Panc1 (cell line): ENCODE data around the gene SMIM38. TPM values are rescaled to one million over a fixed set of nuclear protein-coding genes. Genes with fewer than 3 reads are reported as not detected.

Source experiments
- ATAC-seq: fragments of 200-7000 bp; cut with Tn5 transposase; 2 replicates; pipeline ENCODE4 v1.9.1; 2020; ENCODE audit warnings: mild to moderate bottlenecking, moderate library complexity
- BruUV-seq: library from RNA; stranded (reverse); fragments of 400-500 nt; replicated peaks from 2 replicates; lab custom pipeline; 2021; lab: Mats Ljungman, UMichigan
- CTCF ChIA-PET: fragments of 300-600 bp; sonication (Branson Sonifier 250); formaldehyde crosslinking; loops from one replicate; lab custom pipeline; 2022; ENCODE audit warnings: antibody characterized with exemption; lab: Charles Lee
- POLR2A ChIA-PET: fragments of 300-600 bp; sonication (Branson Sonifier 250); formaldehyde crosslinking; loops from one replicate; lab custom pipeline; 2022; ENCODE audit warnings: antibody characterized with exemption; lab: Charles Lee
- DNase-seq: peaks from one replicate; pipeline ENCODE4 v3.0.0-alpha.2; 2010; ENCODE audit warnings: low read depth, low spot score
- H3K27ac ChIP-seq: 2 replicates; pipeline ENCODE4 v1.5.1; 2011; ENCODE audit warnings: mild to moderate bottlenecking, low read length, inconsistent platforms
- H3K27me3 ChIP-seq: fragments of 200-500 bp; sonication (Bioruptor generic); 2 replicates; pipeline ENCODE4 v1.6.0; 2014; ENCODE audit warnings: low read length, inconsistent platforms; ENCODE audit not compliant: control insufficient read depth, insufficient read depth
- H3K36me3 ChIP-seq: fragments of 200-500 bp; sonication (Bioruptor generic); 2 replicates; pipeline ENCODE4 v1.5.1; 2014; ENCODE audit warnings: inconsistent platforms, mild to moderate bottlenecking, low read length, moderate library complexity; ENCODE audit not compliant: control insufficient read depth, insufficient read depth
- H3K4me1 ChIP-seq: 2 replicates; pipeline ENCODE4 v1.5.1; 2011; ENCODE audit warnings: inconsistent platforms, mild to moderate bottlenecking, low read length, moderate library complexity; ENCODE audit not compliant: control insufficient read depth, insufficient read depth
- H3K4me3 ChIP-seq, 2 experiments: 2 replicates each; pipeline ENCODE4 v1.5.1; 2011 to 2012; ENCODE audit warnings: low read depth in 2 of 2, low read length in 2 of 2, mild to moderate bottlenecking in 2 of 2, inconsistent platforms in 1 of 2, moderate library complexity in 1 of 2
- H3K9me3 ChIP-seq: fragments of 200-500 bp; sonication (Bioruptor generic); 2 replicates; pipeline ENCODE4 v1.5.1; 2014; ENCODE audit warnings: low read depth, mild to moderate bottlenecking, inconsistent platforms, low read length, moderate library complexity; ENCODE audit not compliant: control insufficient read depth, insufficient read depth
- POLR2AphosphoS5 ChIP-seq: IDR thresholded peaks from 2 replicates; pipeline ENCODE4 v1.6.1; 2012; ENCODE audit warnings: mild to moderate bottlenecking, low read depth, low read length, moderate library complexity
- SIN3A ChIP-seq: IDR thresholded peaks from 2 replicates; pipeline ENCODE4 v1.6.1; 2012; ENCODE audit warnings: low read depth, mild to moderate bottlenecking, low read length, moderate library complexity, borderline replicate concordance; ENCODE audit not compliant: insufficient read depth
- TCF7L2 ChIP-seq: IDR thresholded peaks from 2 replicates; pipeline ENCODE4 v1.6.1; 2011; ENCODE audit warnings: mild to moderate bottlenecking, low read depth, low read length, inconsistent platforms
- in situ Hi-C: cut with HindIII; loops from 2 replicates; pipeline ENCODE4 v1.10.0; 2016; ENCODE audit warnings: low sequenced_read_pairs, low pct_unique_long_range_greater_than_20kb
- intact Hi-C: fragments of 100-400 bp; cut with micrococcal nuclease; formaldehyde crosslinking; loops from one replicate; pipeline ENCODE4 v1.10.0; 2022; ENCODE audit not compliant: unreplicated experiment
- total RNA-seq: library from RNA; stranded (reverse); gene quantifications from one replicate; pipeline ENCODE4 v1.2.1, GENCODE V29; 2021; ENCODE audit not compliant: unreplicated experiment
- TF ChIP-seq, protein P1 (sequence below), 2 experiments: IDR thresholded peaks; 2 replicates each; pipeline ENCODE4 v1.6.1; 2011 to 2012; ENCODE audit warnings: low read depth in 2 of 2, control low read depth in 1 of 2, low read length in 1 of 2, mild to moderate bottlenecking in 1 of 2, moderate library complexity in 1 of 2; ENCODE audit not compliant: insufficient read depth in 1 of 2
- TF ChIP-seq, protein P2 (sequence below): fragments of 450-650 bp; IDR thresholded peaks from 2 replicates; pipeline ENCODE4 v1.5.1; 2017; ENCODE audit warnings: mild to moderate bottlenecking

The SMIM38 gene
- total RNA-seq, 1 experiment from 2014 or later: 0.46 TPM

DNA sequence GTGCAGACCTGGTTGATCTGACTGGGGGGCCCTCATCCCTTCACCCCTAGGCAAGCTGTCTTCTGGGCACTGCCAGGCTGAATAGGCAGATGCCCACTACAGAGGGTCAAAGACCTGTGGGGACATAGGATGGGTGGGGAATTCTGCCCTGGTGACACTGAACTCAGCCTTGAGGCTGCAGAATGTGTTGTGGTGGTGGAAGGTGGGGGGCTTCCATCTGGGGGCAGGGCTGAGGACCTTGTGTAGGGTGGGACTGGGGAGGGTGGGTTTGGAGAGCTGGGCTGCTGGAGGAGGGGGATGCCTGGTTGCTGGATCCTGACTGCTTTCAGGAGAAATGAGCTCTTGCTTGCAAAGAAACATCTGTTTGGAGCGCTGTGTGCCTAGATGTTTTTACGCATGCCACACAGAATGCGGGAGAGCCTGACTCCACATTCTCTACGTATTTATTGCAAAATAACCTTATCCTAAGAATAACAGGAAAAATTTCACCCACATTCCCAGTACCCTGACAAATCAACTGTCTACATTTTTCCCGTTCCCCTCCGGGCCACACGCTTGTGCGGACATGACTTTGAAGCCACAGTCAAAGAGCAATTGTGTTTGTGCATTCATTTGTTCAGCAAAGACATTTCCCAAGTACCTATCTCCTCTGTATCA lies 18.3 kb downstream of the SMIM38 start:
- Histone ChIP-seq H3K27ac (no peak overlapping the region), H3K36me3 (no peaks in the 10 kb centered on the region), H3K4me3 (no peak overlapping the region), H3K4me1 (no peaks in the 10 kb centered on the region), H3K27me3 (no peaks in the 10 kb centered on the region), H3K9me3 (no peaks in the 10 kb centered on the region)
- no TSS peak for BruUV-seq
- ChIA-PET CTCF (interaction anchor here (0.7 kb wide), 1 partner anchor 998 kb away, joined by 6 read pairs; no protein-coding TSS in a partner anchor), POLR2A (interaction anchor here (0.6 kb wide), 1 partner anchor 905 kb away, joined by 3 read pairs; no protein-coding TSS in a partner anchor)
- DNase-seq (no peak), ATAC-seq (no peak)
- in situ Hi-C loops: no loop called here
- TF ChIP-seq, protein P1, sequence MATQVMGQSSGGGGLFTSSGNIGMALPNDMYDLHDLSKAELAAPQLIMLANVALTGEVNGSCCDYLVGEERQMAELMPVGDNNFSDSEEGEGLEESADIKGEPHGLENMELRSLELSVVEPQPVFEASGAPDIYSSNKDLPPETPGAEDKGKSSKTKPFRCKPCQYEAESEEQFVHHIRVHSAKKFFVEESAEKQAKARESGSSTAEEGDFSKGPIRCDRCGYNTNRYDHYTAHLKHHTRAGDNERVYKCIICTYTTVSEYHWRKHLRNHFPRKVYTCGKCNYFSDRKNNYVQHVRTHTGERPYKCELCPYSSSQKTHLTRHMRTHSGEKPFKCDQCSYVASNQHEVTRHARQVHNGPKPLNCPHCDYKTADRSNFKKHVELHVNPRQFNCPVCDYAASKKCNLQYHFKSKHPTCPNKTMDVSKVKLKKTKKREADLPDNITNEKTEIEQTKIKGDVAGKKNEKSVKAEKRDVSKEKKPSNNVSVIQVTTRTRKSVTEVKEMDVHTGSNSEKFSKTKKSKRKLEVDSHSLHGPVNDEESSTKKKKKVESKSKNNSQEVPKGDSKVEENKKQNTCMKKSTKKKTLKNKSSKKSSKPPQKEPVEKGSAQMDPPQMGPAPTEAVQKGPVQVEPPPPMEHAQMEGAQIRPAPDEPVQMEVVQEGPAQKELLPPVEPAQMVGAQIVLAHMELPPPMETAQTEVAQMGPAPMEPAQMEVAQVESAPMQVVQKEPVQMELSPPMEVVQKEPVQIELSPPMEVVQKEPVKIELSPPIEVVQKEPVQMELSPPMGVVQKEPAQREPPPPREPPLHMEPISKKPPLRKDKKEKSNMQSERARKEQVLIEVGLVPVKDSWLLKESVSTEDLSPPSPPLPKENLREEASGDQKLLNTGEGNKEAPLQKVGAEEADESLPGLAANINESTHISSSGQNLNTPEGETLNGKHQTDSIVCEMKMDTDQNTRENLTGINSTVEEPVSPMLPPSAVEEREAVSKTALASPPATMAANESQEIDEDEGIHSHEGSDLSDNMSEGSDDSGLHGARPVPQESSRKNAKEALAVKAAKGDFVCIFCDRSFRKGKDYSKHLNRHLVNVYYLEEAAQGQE (IDR thresholded peaks at IDR 0.05; ENCODE audit: insufficient read depth in 1 of 2, low read depth in 2 of 2, low read length in 1 of 2): no peak
- TF ChIP-seq, protein P2, sequence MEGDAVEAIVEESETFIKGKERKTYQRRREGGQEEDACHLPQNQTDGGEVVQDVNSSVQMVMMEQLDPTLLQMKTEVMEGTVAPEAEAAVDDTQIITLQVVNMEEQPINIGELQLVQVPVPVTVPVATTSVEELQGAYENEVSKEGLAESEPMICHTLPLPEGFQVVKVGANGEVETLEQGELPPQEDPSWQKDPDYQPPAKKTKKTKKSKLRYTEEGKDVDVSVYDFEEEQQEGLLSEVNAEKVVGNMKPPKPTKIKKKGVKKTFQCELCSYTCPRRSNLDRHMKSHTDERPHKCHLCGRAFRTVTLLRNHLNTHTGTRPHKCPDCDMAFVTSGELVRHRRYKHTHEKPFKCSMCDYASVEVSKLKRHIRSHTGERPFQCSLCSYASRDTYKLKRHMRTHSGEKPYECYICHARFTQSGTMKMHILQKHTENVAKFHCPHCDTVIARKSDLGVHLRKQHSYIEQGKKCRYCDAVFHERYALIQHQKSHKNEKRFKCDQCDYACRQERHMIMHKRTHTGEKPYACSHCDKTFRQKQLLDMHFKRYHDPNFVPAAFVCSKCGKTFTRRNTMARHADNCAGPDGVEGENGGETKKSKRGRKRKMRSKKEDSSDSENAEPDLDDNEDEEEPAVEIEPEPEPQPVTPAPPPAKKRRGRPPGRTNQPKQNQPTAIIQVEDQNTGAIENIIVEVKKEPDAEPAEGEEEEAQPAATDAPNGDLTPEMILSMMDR: no peak
- TF ChIP-seq SIN3A (no peak), TCF7L2 (no peak), POLR2AphosphoS5 (no peak)
- intact Hi-C loops: no loop called here

DNA sequence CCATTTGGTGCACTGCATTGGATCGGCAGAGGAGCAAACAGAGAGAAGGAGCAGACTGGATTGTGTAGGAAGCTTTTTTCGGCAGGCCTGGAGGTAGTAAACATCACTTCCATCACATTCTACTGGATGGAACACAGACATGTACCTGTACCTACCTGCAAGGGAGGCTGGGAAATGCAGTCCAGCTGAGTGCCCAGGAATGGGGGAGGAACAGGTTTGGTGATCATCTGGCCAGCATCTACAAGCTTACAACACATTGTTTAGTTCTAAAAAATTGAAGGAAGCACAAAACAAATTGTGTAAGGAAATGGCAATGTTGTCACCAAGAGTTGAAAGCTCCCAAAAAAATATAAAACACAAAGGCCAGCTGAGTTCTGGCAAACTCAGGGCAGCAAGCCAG lies 19.1 kb downstream of the SMIM38 start:
- H3K4me1 ChIP-seq: no peaks in the 10 kb centered on the region
- H3K27ac ChIP-seq: no peak overlapping the region
- intact Hi-C loops (no loop called here), in situ Hi-C loops (no loop called here)
- no peak overlapping the region for H3K4me3 ChIP-seq
- ChIA-PET POLR2A (no interaction called here), CTCF (no interaction called here)
- no peaks in the 10 kb centered on the region for H3K9me3 ChIP-seq
- no peak for ATAC-seq
- no peaks in the 10 kb centered on the region for H3K36me3 ChIP-seq
- no peaks in the 10 kb centered on the region for H3K27me3 ChIP-seq
- DNase-seq: no peak
- TF ChIP-seq, protein P2: no peak
- TF ChIP-seq TCF7L2 (no peak), POLR2AphosphoS5 (no peak), SIN3A (no peak)
- TF ChIP-seq, protein P1 (IDR thresholded peaks at IDR 0.05; ENCODE audit: insufficient read depth in 1 of 2, low read depth in 2 of 2, low read length in 1 of 2): no peak
- no TSS peak for BruUV-seq
